HEK293 (cell line): Measurements from ENCODE around the gene MRTFA.

Experiments
- GLI2 ChIP-seq: fragments of 450-650 bp; formaldehyde crosslinking; IDR thresholded peaks from 2 replicates; pipeline ENCODE4; 2017; ENCODE audit warnings: missing biosample characterization, missing genetic modification characterization, low read depth, borderline replicate concordance
- KLF1 ChIP-seq: fragments of 450-650 bp; formaldehyde crosslinking; IDR thresholded peaks from 2 replicates; pipeline ENCODE4 v1.5.1; 2016; ENCODE audit warnings: missing biosample characterization, missing genetic modification characterization
- OVOL3 ChIP-seq: fragments of 450-650 bp; formaldehyde crosslinking; IDR thresholded peaks from 2 replicates; pipeline ENCODE4 v1.5.1; 2016; ENCODE audit warnings: missing biosample characterization, missing genetic modification characterization
- SALL2 ChIP-seq: fragments of 450-650 bp; formaldehyde crosslinking; IDR thresholded peaks from 2 replicates; pipeline ENCODE4 v1.5.0; 2017; ENCODE audit warnings: missing biosample characterization, mild to moderate bottlenecking, missing genetic modification characterization, borderline replicate concordance
- ZFP41 ChIP-seq: fragments of 450-650 bp; formaldehyde crosslinking; IDR thresholded peaks from 2 replicates; pipeline ENCODE4 v1.5.1; 2016; ENCODE audit warnings: missing biosample characterization, missing genetic modification characterization, borderline replicate concordance
- ZNF114 ChIP-seq: fragments of 450-650 bp; formaldehyde crosslinking; IDR thresholded peaks from 2 replicates; pipeline ENCODE4 v1.5.0; 2017; ENCODE audit warnings: missing biosample characterization, missing genetic modification characterization
- ZNF23 ChIP-seq: fragments of 450-650 bp; formaldehyde crosslinking; IDR thresholded peaks from 2 replicates; pipeline ENCODE4 v1.5.1; 2016; ENCODE audit warnings: missing biosample characterization, missing genetic modification characterization, borderline replicate concordance
- ZNF248 ChIP-seq: fragments of 450-650 bp; formaldehyde crosslinking; IDR thresholded peaks from 2 replicates; pipeline ENCODE4 v1.5.1; 2017; ENCODE audit warnings: missing biosample characterization, missing genetic modification characterization
- ZNF311 ChIP-seq: fragments of 450-650 bp; formaldehyde crosslinking; IDR thresholded peaks from 2 replicates; pipeline ENCODE4 v1.5.1; 2017; ENCODE audit warnings: missing biosample characterization, missing genetic modification characterization, borderline replicate concordance
- ZNF335 ChIP-seq: fragments of 450-650 bp; formaldehyde crosslinking; conservative IDR thresholded peaks from 2 replicates; pipeline ENCODE4 v1.5.1; 2016; ENCODE audit warnings: missing biosample characterization, missing genetic modification characterization
- ZNF341 ChIP-seq: fragments of 450-650 bp; formaldehyde crosslinking; IDR thresholded peaks from 2 replicates; pipeline ENCODE4; 2016; ENCODE audit warnings: low read depth, missing biosample characterization, missing genetic modification characterization
- ZNF404 ChIP-seq: fragments of 450-650 bp; formaldehyde crosslinking; IDR thresholded peaks from 2 replicates; pipeline ENCODE4 v1.5.1; 2017; ENCODE audit warnings: missing biosample characterization, missing genetic modification characterization
- ZNF510 ChIP-seq: fragments of 450-650 bp; formaldehyde crosslinking; IDR thresholded peaks from 2 replicates; pipeline ENCODE4 v1.5.1; 2018; ENCODE audit warnings: mild to moderate bottlenecking, missing genetic modification characterization, missing biosample characterization; ENCODE audit not compliant: insufficient replicate concordance
- ZNF600 ChIP-seq: fragments of 450-650 bp; formaldehyde crosslinking; IDR thresholded peaks from 2 replicates; pipeline ENCODE4 v1.5.1; 2016; ENCODE audit warnings: missing biosample characterization, missing genetic modification characterization
- ZNF624 ChIP-seq: fragments of 450-650 bp; formaldehyde crosslinking; IDR thresholded peaks from 2 replicates; pipeline ENCODE4 v1.5.1; 2017; ENCODE audit warnings: missing biosample characterization, missing genetic modification characterization
- ZNF660 ChIP-seq: fragments of 450-650 bp; IDR thresholded peaks from 2 replicates; pipeline ENCODE4 v1.5.1; 2018; ENCODE audit warnings: missing biosample characterization, mild to moderate bottlenecking, missing genetic modification characterization
- ZNF707 ChIP-seq: fragments of 450-650 bp; formaldehyde crosslinking; IDR thresholded peaks from 2 replicates; pipeline ENCODE4 v1.5.1; 2016; ENCODE audit warnings: missing biosample characterization, missing genetic modification characterization
- ZNF747 ChIP-seq: fragments of 450-650 bp; formaldehyde crosslinking; IDR thresholded peaks from 2 replicates; pipeline ENCODE4 v1.5.1; 2016; ENCODE audit warnings: missing biosample characterization, missing genetic modification characterization
- ZNF791 ChIP-seq: fragments of 450-650 bp; formaldehyde crosslinking; IDR thresholded peaks from 2 replicates; pipeline ENCODE4 v1.5.1; 2016; ENCODE audit warnings: missing biosample characterization, missing genetic modification characterization
- ZSCAN30 ChIP-seq: fragments of 450-650 bp; IDR thresholded peaks from 2 replicates; pipeline ENCODE4 v1.5.1; 2018; ENCODE audit warnings: missing biosample characterization, mild to moderate bottlenecking, missing genetic modification characterization, moderate library complexity
- TF ChIP-seq, protein P1 (sequence below): fragments of 450-650 bp; formaldehyde crosslinking; IDR thresholded peaks from 2 replicates; pipeline ENCODE4 v1.5.0; 2017; ENCODE audit warnings: missing biosample characterization, missing genetic modification characterization, borderline replicate concordance
- TF ChIP-seq, protein P2 (sequence below): fragments of 450-650 bp; formaldehyde crosslinking; IDR thresholded peaks from 2 replicates; pipeline ENCODE4 v1.5.1; 2016; ENCODE audit warnings: missing biosample characterization, missing genetic modification characterization
- TF ChIP-seq, protein P3 (sequence below): fragments of 450-650 bp; formaldehyde crosslinking; IDR thresholded peaks from 2 replicates; pipeline ENCODE4 v1.5.1; 2017; ENCODE audit warnings: missing biosample characterization, missing genetic modification characterization
- TF ChIP-seq, protein P4 (sequence below): fragments of 450-650 bp; formaldehyde crosslinking; IDR thresholded peaks from 2 replicates; pipeline ENCODE4 v1.5.1; 2016; ENCODE audit warnings: missing biosample characterization, missing genetic modification characterization
- TF ChIP-seq, protein P5 (sequence below): fragments of 450-650 bp; formaldehyde crosslinking; IDR thresholded peaks from 2 replicates; pipeline ENCODE4 v1.5.1; 2016; ENCODE audit warnings: missing biosample characterization, missing genetic modification characterization
- TF ChIP-seq, protein P6 (sequence below): fragments of 450-650 bp; IDR thresholded peaks from 2 replicates; pipeline ENCODE4 v1.5.1; 2018; ENCODE audit warnings: missing biosample characterization, missing genetic modification characterization

MRTFA gene

DNA sequence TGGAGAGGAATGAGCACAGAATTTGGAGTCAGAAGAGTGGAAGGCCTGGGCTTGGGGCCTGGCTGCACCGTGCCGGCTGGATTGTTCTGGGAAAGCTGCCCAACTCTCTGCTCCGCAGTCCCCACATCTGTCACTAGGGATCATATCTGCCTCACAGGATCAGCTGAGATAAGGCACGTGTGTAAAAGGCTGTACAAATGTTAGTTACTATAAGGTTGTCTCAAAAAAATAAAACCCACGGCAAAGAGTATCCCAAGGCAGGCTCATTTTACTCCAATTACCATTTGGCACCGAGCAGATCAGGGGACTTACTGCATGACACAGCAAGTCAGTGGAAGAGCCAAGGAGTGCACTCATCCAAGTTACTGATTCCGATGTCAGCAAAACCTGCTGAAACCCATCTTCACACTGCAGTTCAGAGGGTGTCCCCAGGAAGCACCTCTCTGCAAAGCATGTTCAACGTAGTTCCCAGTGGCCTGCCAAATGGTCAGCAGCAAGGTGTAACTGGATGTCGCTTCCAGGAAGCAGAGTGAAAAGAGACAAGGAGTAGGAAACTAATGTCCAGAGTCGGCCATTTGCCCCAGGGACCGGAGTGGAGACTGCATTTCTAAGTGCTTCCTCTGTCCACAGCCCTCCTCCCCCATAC lies 18.1 kb upstream of the MRTFA start (continued):
- TF ChIP-seq, protein P1, sequence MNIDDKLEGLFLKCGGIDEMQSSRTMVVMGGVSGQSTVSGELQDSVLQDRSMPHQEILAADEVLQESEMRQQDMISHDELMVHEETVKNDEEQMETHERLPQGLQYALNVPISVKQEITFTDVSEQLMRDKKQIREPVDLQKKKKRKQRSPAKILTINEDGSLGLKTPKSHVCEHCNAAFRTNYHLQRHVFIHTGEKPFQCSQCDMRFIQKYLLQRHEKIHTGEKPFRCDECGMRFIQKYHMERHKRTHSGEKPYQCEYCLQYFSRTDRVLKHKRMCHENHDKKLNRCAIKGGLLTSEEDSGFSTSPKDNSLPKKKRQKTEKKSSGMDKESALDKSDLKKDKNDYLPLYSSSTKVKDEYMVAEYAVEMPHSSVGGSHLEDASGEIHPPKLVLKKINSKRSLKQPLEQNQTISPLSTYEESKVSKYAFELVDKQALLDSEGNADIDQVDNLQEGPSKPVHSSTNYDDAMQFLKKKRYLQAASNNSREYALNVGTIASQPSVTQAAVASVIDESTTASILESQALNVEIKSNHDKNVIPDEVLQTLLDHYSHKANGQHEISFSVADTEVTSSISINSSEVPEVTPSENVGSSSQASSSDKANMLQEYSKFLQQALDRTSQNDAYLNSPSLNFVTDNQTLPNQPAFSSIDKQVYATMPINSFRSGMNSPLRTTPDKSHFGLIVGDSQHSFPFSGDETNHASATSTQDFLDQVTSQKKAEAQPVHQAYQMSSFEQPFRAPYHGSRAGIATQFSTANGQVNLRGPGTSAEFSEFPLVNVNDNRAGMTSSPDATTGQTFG, result no peak
- TF ChIP-seq, protein P2, sequence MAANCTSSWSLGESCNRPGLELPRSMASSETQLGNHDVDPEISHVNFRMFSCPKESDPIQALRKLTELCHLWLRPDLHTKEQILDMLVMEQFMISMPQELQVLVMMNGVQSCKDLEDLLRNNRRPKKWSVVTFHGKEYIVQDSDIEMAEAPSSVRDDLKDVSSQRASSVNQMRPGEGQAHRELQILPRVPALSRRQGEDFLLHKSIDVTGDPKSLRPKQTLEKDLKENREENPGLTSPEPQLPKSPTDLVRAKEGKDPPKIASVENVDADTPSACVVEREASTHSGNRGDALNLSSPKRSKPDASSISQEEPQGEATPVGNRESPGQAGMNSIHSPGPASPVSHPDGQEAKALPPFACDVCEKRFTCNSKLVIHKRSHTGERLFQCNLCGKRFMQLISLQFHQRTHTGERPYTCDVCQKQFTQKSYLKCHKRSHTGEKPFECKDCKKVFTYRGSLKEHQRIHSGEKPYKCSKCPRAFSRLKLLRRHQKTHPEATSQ, result no peak
- TF ChIP-seq ZNF707 (tag by site-specific recombination) (no peak), ZNF311 (tag by site-specific recombination) (no peak), ZFP41 (tag by site-specific recombination) (no peak), SALL2 (tag by site-specific recombination) (no peak), OVOL3 (tag by site-specific recombination) (no peak), ZNF747 (tag by site-specific recombination) (no peak), ZSCAN30 (peak; percentile 40; the same call in 1 of the 2 replicates), ZNF624 (tag by site-specific recombination) (no peak), ZNF248 (tag by site-specific recombination) (no peak), KLF1 (tag by site-specific recombination) (no peak), ZNF23 (tag by site-specific recombination) (no peak), ZNF600 (tag by site-specific recombination) (peak; percentile 54; the same call in 1 of the 2 replicates), ZNF404 (no peak), ZNF510 (no peak), ZNF660 (tag by site-specific recombination) (no peak), ZNF114 (tag by site-specific recombination) (no peak), ZNF335 (tag by site-specific recombination) (peak; percentile 66), GLI2 (tag by site-specific recombination) (no peak), ZNF341 (peak; percentile 90), ZNF791 (tag by site-specific recombination) (no peak)
- TF ChIP-seq, protein P3, sequence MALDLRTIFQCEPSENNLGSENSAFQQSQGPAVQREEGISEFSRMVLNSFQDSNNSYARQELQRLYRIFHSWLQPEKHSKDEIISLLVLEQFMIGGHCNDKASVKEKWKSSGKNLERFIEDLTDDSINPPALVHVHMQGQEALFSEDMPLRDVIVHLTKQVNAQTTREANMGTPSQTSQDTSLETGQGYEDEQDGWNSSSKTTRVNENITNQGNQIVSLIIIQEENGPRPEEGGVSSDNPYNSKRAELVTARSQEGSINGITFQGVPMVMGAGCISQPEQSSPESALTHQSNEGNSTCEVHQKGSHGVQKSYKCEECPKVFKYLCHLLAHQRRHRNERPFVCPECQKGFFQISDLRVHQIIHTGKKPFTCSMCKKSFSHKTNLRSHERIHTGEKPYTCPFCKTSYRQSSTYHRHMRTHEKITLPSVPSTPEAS (tag by site-specific recombination), result no peak
- TF ChIP-seq, protein P4, sequence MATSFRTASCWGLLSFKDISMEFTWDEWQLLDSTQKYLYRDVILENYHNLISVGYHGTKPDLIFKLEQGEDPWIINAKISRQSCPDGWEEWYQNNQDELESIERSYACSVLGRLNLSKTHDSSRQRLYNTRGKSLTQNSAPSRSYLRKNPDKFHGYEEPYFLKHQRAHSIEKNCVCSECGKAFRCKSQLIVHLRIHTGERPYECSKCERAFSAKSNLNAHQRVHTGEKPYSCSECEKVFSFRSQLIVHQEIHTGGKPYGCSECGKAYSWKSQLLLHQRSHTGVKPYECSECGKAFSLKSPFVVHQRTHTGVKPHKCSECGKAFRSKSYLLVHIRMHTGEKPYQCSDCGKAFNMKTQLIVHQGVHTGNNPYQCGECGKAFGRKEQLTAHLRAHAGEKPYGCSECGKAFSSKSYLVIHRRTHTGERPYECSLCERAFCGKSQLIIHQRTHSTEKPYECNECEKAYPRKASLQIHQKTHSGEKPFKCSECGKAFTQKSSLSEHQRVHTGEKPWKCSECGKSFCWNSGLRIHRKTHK (tag by site-specific recombination), result no peak
- TF ChIP-seq, protein P5, sequence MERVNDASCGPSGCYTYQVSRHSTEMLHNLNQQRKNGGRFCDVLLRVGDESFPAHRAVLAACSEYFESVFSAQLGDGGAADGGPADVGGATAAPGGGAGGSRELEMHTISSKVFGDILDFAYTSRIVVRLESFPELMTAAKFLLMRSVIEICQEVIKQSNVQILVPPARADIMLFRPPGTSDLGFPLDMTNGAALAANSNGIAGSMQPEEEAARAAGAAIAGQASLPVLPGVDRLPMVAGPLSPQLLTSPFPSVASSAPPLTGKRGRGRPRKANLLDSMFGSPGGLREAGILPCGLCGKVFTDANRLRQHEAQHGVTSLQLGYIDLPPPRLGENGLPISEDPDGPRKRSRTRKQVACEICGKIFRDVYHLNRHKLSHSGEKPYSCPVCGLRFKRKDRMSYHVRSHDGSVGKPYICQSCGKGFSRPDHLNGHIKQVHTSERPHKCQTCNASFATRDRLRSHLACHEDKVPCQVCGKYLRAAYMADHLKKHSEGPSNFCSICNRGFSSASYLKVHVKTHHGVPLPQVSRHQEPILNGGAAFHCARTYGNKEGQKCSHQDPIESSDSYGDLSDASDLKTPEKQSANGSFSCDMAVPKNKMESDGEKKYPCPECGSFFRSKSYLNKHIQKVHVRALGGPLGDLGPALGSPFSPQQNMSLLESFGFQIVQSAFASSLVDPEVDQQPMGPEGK (tag by site-specific recombination), result no peak
- TF ChIP-seq, protein P6, sequence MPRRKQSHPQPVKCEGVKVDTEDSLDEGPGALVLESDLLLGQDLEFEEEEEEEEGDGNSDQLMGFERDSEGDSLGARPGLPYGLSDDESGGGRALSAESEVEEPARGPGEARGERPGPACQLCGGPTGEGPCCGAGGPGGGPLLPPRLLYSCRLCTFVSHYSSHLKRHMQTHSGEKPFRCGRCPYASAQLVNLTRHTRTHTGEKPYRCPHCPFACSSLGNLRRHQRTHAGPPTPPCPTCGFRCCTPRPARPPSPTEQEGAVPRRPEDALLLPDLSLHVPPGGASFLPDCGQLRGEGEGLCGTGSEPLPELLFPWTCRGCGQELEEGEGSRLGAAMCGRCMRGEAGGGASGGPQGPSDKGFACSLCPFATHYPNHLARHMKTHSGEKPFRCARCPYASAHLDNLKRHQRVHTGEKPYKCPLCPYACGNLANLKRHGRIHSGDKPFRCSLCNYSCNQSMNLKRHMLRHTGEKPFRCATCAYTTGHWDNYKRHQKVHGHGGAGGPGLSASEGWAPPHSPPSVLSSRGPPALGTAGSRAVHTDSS (tag by site-specific recombination), result no peak
